ENCODE results near the gene LARP1. TPM values are rescaled to one million over a fixed set of nuclear protein-coding genes. Genes with fewer than 3 reads are reported as not detected.

The LARP1 gene
- total and polyA plus RNA-seq, 9 of the 15 experiments (the other 6 are each of a cell fraction or from before 2014, with no cell fraction given) = 22.6 to 300 (median 92.0) TPM

GRCh38 chr5:154861946-154862345 lies 106.8 kb downstream of the LARP1 start:
- WGBS (ENCODE audit: insufficient coverage, low coverage, missing lambda C conversion rate) = 76% methylated on average over 8 of the region's 8 CpGs
- Histone ChIP-seq H3K4me2 (ENCODE audit: insufficient read depth, low read length) (no peak overlapping the region), H3K4me3 (no peak overlapping the region), H3K9ac (ENCODE audit: insufficient read depth in 1 of 2, low read depth in 2 of 2, low read length in 2 of 2) (no peak overlapping the region), H3K9me1 (ENCODE audit: control insufficient read depth, insufficient read depth, low read length) (no peaks in the 10 kb centered on the region), H3K4me1 (replicated peaks in 1 of 2; ENCODE audit: control insufficient read depth in 2 of 2, insufficient read depth in 2 of 2, low read length in 2 of 2) (peaks cover 9 to 18% of the 10 kb centered on the region in 2 experiments; a peak in 4 of 5 replicates), H4K20me1 (replicated peaks; ENCODE audit: control insufficient read depth, insufficient read depth, low read length) (no peaks in the 10 kb centered on the region; the same call in 1 of the 2 replicates), H2AFZ (ENCODE audit: low read depth, low read length) (no peak overlapping the region), H3K27me3 (ENCODE audit: control insufficient read depth in 2 of 2, insufficient read depth in 2 of 2, low read length in 2 of 2) (no peaks in the 10 kb centered on the region), H3K9me3 (replicated peaks; ENCODE audit: control insufficient read depth, insufficient read depth, low read depth, low read length) (no peaks in the 10 kb centered on the region), H3K27ac (ENCODE audit: extremely low read depth, low read depth, low read length) (no peak overlapping the region), H3K79me2 (ENCODE audit: control insufficient read depth, insufficient read depth, low read length) (peaks cover 73% of the 10 kb centered on the region), H3K36me3 (ENCODE audit: control insufficient read depth, insufficient read depth, low read length) (peaks cover 49% of the 10 kb centered on the region)
- CTCF ChIA-PET (ENCODE audit: low intra/inter-chr PET ratio) = no interaction called here
- no peak for DNase-seq (ENCODE audit: extremely low read depth in 1 of 4, low spot score in 3 of 4)
- in situ Hi-C loops (cut with MboI) = no loop called here
- no peak for ATAC-seq
- TF ChIP-seq POLR3A (IDR thresholded peaks at IDR 0.05; ENCODE audit: borderline replicate concordance, extremely low read depth, insufficient read depth, insufficient read length) = no peak
- no peak for TF ChIP-seq ZNF77 (CRISPR knock-in tag; IDR thresholded peaks at IDR 0.05)
- no peak for TF ChIP-seq YY1 (IDR thresholded peaks at IDR 0.05; ENCODE audit: borderline replicate concordance in 1 of 3, control insufficient read depth in 1 of 3, extremely low read depth in 1 of 3, insufficient read depth in 3 of 3, insufficient read length in 1 of 3, insufficient replicate concordance in 2 of 3, low read depth in 1 of 3, low read length in 2 of 3)
- no peak for TF ChIP-seq HBP1 (CRISPR knock-in tag; IDR thresholded peaks at IDR 0.05)
- POLR2A ChIA-PET = no interaction called here
- FAIRE-seq = no peak
- intact Hi-C loops (cut with micrococcal nuclease) = no loop called here
- BruUV-seq (replicated peaks) = no TSS peak
